ENCODE results near the gene HK2.

GRCh38 chr2:74861531-74861930 lies 27.6 kb downstream of the HK2 start:
- TF ChIP-seq CTCF (IDR thresholded peaks at IDR 0.05) (no peak), POLR2A (IDR thresholded peaks at IDR 0.05) (no peak), EP300 (IDR thresholded peaks at IDR 0.05) (no peak)
